ENCODE results near the gene CHPF.
A peak's percentile ranks its signal among the peaks of the same experiment; 100 is the strongest.

The CHPF gene

GRCh38 chr2:219566640-219567039, 23.0 kb upstream of the CHPF start:
- no peak for DNase-seq

DNA sequence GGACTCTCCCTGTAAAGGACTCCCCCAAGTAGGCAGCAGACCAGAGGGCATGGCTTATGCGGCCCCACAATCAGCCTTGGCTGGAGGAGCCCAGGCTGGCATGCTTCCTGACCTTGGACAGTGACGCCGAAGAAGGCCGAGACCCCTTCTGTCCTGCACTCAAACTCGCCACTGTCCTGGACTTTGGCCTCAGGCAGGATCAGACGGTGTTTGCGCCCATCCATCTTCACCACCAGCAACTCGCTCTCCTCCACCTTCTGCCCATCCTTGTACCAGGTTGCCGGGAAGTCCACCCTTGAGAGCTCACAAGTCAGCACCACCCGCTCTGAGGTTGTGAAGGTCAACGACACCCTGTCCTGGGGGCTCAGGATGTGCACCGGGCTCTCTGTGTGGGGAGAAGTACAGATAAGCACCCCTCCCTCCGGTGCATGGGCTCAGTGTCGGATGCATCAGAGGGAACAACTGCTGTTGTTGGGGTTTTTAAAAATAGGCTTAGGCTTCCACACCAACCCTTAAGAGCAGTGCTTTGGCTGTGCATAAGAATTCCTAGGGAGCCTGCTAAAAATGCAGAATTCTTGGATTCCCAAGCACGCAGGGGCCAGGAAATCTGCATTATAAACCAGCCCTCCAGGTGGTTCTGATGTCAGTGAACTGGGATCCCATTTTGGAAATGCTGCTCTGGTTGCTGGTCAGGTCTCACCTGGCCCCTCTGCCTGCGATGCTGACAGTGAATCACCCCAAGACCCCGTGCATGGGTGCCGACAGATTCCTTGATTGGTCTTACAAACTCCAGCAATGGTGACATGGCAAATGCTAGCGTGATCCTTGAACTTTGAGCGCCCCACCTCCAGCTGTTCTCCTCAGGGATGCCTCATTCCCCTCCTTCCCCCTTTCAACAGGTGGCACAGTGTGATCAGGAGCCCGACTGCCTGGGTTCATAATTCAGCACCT, 21.8 kb upstream of the CHPF start:
- no peak for DNase-seq

GRCh38 chr2:219563271-219563928, 19.8 kb upstream of the CHPF start:
- DNase-seq: no peak

DNA sequence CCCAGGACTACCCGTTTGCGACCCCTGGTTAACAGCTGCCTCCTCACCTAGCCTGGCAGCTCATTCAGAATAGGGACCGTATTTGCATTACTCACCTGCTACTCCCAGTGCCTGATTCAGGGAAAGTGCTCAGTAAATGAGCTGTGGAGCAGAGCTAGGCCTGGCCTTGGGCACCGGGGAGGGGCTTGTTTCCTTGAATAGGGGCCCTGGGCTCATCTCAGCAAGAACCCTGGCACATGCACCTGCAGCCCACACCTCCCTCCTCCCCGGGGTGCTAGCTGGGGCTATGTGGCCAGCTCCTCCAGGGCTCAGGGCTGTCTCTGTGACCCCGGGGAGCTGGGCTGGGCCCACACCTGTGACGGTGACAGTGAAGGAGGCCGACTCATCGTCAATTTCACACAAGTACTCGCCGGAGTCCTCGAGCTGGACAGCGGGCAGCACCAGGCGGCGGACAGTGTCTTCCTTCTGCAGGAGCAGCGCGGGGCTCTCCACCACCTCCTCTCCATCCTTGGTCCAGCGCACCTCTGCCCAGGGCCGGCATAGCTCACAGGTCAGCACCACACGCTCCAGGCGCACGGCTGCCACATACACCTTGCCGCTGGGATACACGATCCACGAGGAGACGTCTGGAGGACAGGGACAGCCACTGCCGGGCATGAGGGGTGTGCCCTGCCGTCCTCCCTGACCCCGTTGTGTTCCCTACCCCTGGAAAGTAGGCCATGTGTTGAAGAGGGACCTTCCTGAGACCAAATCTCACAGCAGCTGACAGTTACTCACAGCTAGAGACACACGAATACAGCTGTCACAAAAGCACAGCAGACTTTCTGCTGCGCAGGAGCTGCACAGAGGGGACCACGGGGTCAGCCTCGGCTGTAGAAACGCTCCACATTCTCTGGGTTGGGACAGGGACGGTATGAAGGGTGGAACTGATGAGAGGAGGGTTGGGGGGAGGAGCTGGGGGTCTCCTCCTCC, 18.7 kb upstream of the CHPF start:
- DNase-seq: no peak

- no peak for DNase-seq
Observed at GRCh38 chr2:219561179-219562048, 17.8 kb upstream of the CHPF start.

- no peak for DNase-seq
Observed at GRCh38 chr2:219560893-219561178, 17.2 kb upstream of the CHPF start.

GRCh38 chr2:219560037-219560892, 16.7 kb upstream of the CHPF start:
- DNase-seq: peak; percentile 5

DNA sequence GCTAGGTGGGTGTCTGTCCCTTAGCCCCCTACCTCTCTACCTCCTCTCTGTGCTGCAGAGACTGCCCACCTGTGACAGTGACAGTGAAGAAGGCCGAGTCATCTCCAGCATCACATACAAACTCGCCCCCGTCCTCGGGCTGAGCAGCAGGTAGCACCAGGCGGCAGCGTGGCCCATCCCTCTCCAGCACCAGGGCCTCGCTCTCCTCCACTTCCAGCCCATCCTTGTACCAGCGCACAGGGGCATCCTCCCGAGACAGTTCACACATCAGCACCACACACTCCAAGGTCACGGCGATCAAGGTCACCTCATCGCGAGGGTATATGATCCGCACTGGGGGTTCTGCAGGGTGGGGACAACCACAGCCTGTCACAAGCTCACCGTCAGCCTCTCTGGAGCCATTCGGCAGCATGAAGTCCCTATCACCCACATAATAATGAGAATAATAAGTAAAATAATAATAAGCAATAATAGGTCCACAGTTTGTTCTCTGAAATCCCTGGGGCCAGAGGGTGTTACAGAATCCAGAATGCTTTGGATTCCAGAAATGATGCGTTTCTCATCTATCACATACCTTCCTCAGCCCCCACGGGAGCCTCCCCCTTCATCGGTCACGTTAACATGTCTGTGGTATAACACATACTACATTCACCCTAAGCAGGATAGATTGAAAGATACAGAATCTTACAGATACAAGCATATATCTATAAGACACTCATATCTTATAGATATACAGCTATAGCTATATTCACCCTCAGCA, 15.7 kb upstream of the CHPF start:
- no peak for DNase-seq

GRCh38 chr2:219557791-219558785, 14.5 kb upstream of the CHPF start:
- DNase-seq: no peak

GRCh38 chr2:219557320-219557719, 13.7 kb upstream of the CHPF start:
- DNase-seq: no peak

GRCh38 chr2:219556413-219556812, 12.8 kb upstream of the CHPF start:
- no peak for DNase-seq

DNA sequence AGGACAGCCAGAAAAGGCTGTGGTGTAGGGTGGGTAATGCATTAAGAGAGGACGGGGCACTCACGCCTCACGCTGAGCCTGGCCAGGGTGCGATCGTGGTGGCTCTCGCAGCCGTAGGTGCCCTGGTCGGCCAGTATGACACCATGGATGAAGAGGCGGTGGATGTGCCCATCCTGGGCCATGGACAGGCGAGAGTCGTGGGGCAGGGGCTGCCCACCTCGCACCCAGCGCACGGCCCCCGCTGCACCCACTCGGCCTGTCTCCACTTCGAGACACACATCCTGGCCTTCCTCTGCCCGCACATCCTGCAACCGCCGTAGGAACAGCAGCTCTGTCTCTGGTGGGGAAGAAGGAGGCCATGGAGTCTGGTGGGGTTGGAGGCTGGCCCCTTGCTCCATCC, 12.3 kb upstream of the CHPF start:
- DNase-seq: no peak

DNA sequence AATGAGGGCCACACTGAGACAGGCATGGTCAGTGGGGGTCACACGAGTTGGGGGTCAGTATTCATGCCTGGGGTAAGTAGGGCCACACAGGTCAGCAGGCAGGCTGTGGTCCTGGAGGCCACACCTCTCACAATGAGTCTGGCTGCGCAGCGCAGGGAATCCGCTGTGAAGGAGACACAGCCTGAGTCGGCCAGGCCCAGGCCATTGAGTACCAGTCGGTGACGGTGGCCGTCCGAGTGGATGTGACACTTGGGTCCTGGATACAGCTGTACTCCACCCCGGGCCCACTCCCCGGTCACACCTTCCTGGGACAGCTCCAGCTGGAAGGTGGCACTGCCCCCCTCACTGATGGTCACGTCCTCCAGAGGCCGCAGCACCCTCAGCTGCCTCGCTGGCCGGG, 10.7 kb upstream of the CHPF start:
- no peak for DNase-seq

GRCh38 chr2:219553463-219553963, 9.9 kb upstream of the CHPF start:
- DNase-seq: no peak

DNA sequence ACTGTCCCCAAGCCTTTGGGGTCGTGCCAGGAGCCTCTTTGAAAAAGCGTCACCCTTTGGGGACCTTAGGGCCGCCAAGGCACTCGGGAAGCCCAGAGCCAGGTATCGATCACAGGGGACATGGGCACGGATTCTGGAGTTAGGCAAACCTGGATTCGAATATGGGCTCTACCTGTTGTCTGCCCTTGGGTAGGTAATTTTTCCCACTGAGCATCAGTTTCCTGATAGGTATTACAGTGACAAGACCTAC, 9.5 kb upstream of the CHPF start:
- no peak for DNase-seq

DNA sequence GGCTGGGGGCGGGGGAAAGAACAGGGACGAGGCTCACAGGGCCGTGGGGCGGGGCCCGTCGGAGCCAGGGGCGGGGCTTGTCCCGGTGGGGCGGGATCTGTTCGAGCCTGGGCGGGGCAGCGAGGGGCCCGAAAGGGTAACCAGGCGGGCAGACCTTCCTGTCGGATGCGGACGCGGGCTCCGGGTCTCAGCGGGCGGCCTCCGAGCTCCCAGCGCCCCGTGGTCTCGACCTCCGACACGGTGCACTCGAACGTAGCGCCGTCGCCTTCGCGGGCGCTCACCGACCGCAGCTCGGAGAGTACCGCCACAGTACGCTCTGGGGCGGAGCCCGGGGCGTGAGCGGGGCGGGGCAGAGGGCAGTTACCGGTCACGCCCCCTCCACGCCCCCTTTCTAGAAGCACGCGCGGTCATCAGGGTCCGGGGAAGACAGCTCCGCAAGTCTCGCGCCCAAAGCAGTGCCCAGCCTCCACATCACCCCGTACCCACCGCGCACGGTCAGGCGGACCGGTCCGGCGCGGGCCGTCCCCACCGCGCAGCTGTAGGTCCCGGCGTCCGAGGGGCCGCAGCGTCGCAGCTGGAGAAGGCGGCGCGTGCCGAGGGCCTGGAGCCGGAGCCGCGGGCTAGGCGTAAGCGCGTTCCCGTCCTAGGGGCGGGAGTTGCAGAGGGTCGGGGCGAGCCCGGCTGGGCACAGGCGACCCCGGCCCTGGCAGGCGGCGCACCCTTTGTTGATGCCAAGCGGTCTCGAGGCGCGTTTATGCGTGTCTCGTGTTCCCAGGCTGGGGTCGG, 9.0 kb upstream of the CHPF start:
- DNase-seq: peak; percentile 53

DNA sequence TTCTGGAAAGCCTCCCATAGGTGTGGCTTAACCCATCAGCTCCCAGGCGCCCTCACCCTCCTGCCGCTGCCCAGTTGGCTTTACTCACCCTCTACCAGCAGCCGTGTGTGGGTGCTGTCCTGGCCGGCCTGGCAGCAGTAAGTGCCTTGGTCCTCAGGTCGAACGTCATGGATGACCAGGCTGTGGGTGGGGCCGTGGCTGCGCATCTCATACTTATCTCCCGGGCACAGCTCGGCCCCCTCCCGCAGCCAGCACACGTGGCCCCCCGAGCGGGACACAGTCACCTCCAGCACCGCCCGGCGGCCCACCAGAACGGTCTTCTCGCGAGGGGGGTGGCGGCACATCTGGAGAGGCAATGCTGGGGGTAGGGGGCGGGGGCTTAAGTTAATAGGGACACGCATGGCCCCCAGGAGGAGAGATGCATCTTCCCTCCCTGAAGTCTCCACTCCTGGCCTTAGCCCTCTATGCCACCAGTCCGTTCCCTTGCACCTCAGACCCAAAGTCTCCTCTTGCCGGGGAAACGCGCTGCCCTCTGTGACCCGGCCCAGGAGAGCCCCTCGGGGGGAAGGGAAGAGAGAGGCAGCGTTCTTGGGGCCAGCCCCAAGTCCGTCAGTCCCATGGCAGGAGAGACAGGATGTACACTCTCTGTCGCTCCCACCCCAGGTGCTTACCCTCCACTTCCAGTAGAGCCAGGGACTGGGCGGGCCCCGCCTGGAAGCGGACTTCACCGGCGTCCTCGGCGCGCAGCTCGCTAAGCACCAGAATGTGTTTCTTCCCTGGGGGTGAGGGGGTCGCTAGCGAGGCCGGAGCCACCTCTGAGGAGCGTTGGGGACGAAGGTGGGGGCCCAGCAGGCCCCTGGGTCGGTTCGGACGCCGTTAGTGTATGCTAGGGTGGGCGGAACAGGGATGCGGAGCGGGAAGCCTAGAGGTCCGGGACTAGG, 8.1 kb upstream of the CHPF start:
- no peak for DNase-seq

All from CD4-positive, alpha-beta T cell treated with Interleukin-4 for 4 hours (primary cell).